Neural progenitor cell (in vitro differentiated cells): Measurements from ENCODE around the gene SLC49A4.

Experiments used
- CTCF ChIP-seq: fragments of 200-600 bp; sonication (generic); IDR thresholded peaks from 2 replicates; pipeline ENCODE4 v1.5.1; 2017; ENCODE audit warnings: antibody characterized with exemption, mild to moderate bottlenecking
- EZH2 ChIP-seq: fragments of 200-600 bp; sonication (generic); IDR thresholded peaks from 2 replicates; pipeline ENCODE4 v1.6.1; 2017; ENCODE audit warnings: antibody characterized with exemption, mild to moderate bottlenecking, moderate library complexity
- EZH2phosphoT487 ChIP-seq: fragments of 200-600 bp; sonication (generic); IDR thresholded peaks from 2 replicates; pipeline ENCODE4 v1.6.1; 2017; ENCODE audit warnings: antibody characterized with exemption

- TF ChIP-seq CTCF, result no peak
- no peak for TF ChIP-seq EZH2
- TF ChIP-seq EZH2phosphoT487, result no peak
Observed at GRCh38 chr3:122800031-122800430, 5.2 kb downstream of the SLC49A4 start.
